DOHH2 (cell line): ENCODE results near the gene SAMD10.

Experiments
- H3F3A ChIP-seq: fragments of 200-600 bp; sonication (generic), shearing (Covaris generic); 2 replicates; pipeline ENCODE4 v1.6.0; 2016; ENCODE audit warnings: antibody characterized with exemption, mild to moderate bottlenecking; ENCODE audit not compliant: control insufficient read depth, insufficient read depth
- H3K27ac ChIP-seq: fragments of 200-600 bp; sonication (generic); 2 replicates; pipeline ENCODE4 v1.5.1; 2014; ENCODE audit warnings: low read depth, mild to moderate bottlenecking, low read length, moderate library complexity
- H3K27me3 ChIP-seq: fragments of 200-600 bp; sonication (generic); 2 replicates; pipeline ENCODE4 v1.6.1; 2014; ENCODE audit warnings: mild to moderate bottlenecking, low read length, mixed read lengths; ENCODE audit not compliant: control insufficient read depth
- H3K36me3 ChIP-seq: fragments of 200-600 bp; sonication (generic); 2 replicates; pipeline ENCODE4 v1.6.1; 2014; ENCODE audit warnings: mild to moderate bottlenecking, low read length, moderate library complexity, mixed read lengths; ENCODE audit not compliant: control insufficient read depth
- H3K4me1 ChIP-seq: fragments of 200-600 bp; sonication (generic); 2 replicates; pipeline ENCODE4 v1.6.1; 2014; ENCODE audit warnings: mild to moderate bottlenecking, low read length, mixed read lengths; ENCODE audit not compliant: control insufficient read depth
- H3K4me2 ChIP-seq: fragments of 200-600 bp; sonication (generic); 2 replicates; pipeline ENCODE4 v1.6.0; 2014; ENCODE audit warnings: mild to moderate bottlenecking, low read length, moderate library complexity
- H3K4me3 ChIP-seq: fragments of 200-600 bp; sonication (generic); 2 replicates; pipeline ENCODE4 v1.5.1; 2014; ENCODE audit warnings: mild to moderate bottlenecking, low read length, mixed read lengths
- H3K79me2 ChIP-seq: fragments of 200-600 bp; sonication (generic); 2 replicates; pipeline ENCODE4 v1.6.1; 2014; ENCODE audit warnings: mild to moderate bottlenecking, low read length, mixed read lengths; ENCODE audit not compliant: control insufficient read depth
- H3K9me2 ChIP-seq: fragments of 200-600 bp; sonication (generic); replicated peaks from 2 replicates; pipeline ENCODE4 v1.6.1; 2014; ENCODE audit warnings: mild to moderate bottlenecking, low read length, mixed read lengths; ENCODE audit not compliant: control insufficient read depth
- H3K9me3 ChIP-seq: fragments of 200-600 bp; sonication (generic); 2 replicates; pipeline ENCODE4 v1.6.1; 2014; ENCODE audit warnings: antibody characterized with exemption, low read length, mixed read lengths; ENCODE audit not compliant: control insufficient read depth, insufficient read depth
- H4K20me1 ChIP-seq: fragments of 200-600 bp; sonication (generic); 2 replicates; pipeline ENCODE4 v1.6.0; 2014; ENCODE audit warnings: low read depth, mild to moderate bottlenecking, antibody characterized with exemption, low read length, moderate library complexity; ENCODE audit not compliant: control insufficient read depth, insufficient read depth
- EZH2phosphoT487 ChIP-seq: fragments of 200-600 bp; sonication (generic); IDR thresholded peaks from 2 replicates; pipeline ENCODE4 v1.6.1; 2017; ENCODE audit warnings: borderline replicate concordance, mild to moderate bottlenecking, antibody characterized with exemption, low read length, moderate library complexity, mixed read lengths
- TF ChIP-seq, protein P1 (sequence below): fragments of 200-600 bp; sonication (generic); IDR thresholded peaks from one replicate; pipeline ENCODE4 v1.5.1; 2014; ENCODE audit warnings: antibody characterized with exemption, mild to moderate bottlenecking, low read depth, low read length; ENCODE audit not compliant: poor library complexity, severe bottlenecking

SAMD10 gene

DNA sequence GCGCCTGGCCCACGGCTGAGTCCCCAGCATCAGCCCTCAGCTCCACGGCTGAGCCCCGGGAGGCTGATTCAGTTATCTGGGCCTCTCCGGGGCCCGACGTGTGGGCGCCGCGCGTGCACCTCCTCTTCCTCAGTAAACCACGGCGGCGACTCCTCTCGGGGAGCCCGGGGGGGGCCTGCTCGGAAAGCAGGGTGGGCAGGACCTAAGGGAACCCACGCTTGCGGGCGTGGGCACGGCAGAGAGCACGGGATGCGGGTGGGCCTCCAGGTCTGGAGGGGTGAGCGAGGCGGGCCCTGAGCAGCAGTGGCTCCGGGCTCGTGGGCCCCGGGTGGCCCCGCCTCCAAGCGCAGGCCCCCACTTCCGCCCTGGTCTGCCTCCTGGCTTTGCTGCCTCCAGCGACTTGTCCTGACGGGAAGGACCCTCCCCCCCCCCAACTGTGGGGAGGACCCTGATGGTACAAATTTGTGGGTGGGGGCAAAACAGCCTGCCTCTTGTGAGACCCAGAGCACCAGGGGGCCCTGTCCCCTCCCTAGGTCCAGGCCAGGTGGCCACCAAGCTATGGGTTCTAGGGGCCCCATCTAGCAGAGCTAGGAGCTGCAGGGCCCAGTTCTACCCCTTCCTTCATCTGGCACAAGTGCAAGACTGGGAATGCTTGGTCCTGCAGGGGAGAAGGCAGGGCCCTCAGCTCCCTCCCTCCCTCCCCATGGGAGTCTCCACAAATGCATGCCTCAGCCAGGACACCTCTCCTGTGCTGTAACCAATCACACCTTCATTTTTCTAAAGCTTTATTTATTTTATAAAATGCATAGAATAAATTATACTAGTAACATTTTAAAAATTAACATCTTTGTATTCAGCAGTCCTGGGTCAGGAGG, 40.1 kb downstream of the SAMD10 start:
- Histone ChIP-seq H3K4me1 (peaks cover 14% of the 10 kb centered on the region), H3K9me3 (no peaks in the 10 kb centered on the region), H3K4me2 (no peak overlapping the region), H3K36me3 (peaks cover 54% of the 10 kb centered on the region), H3F3A (0 out of 2 replicates have a peak, but pooled peaks cover 3% of the 10 kb centered on the region), H3K9me2 (no peaks in the 10 kb centered on the region), H4K20me1 (no peaks in the 10 kb centered on the region), H3K79me2 (peaks cover 6% of the 10 kb centered on the region; the same call in 1 of the 2 replicates), H3K4me3 (no peak overlapping the region), H3K27ac (no peak overlapping the region), H3K27me3 (no peaks in the 10 kb centered on the region)
- no peak for TF ChIP-seq EZH2phosphoT487
- TF ChIP-seq, protein P1, sequence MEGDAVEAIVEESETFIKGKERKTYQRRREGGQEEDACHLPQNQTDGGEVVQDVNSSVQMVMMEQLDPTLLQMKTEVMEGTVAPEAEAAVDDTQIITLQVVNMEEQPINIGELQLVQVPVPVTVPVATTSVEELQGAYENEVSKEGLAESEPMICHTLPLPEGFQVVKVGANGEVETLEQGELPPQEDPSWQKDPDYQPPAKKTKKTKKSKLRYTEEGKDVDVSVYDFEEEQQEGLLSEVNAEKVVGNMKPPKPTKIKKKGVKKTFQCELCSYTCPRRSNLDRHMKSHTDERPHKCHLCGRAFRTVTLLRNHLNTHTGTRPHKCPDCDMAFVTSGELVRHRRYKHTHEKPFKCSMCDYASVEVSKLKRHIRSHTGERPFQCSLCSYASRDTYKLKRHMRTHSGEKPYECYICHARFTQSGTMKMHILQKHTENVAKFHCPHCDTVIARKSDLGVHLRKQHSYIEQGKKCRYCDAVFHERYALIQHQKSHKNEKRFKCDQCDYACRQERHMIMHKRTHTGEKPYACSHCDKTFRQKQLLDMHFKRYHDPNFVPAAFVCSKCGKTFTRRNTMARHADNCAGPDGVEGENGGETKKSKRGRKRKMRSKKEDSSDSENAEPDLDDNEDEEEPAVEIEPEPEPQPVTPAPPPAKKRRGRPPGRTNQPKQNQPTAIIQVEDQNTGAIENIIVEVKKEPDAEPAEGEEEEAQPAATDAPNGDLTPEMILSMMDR, result no peak

GRCh38 chr20:63937596-63937995, 41.8 kb downstream of the SAMD10 start:
- Histone ChIP-seq H3K9me2 (no peaks in the 10 kb centered on the region), H3K27me3 (no peaks in the 10 kb centered on the region), H3K4me3 (no peak overlapping the region), H3F3A (0 out of 2 replicates have a peak, but pooled peaks cover 3% of the 10 kb centered on the region), H3K27ac (no peak overlapping the region), H3K79me2 (peaks cover 6% of the 10 kb centered on the region; the same call in 1 of the 2 replicates), H3K4me2 (no peak overlapping the region), H3K4me1 (peaks cover 14% of the 10 kb centered on the region), H3K9me3 (no peaks in the 10 kb centered on the region), H3K36me3 (peaks cover 50% of the 10 kb centered on the region), H4K20me1 (no peaks in the 10 kb centered on the region)
- TF ChIP-seq, protein P1, result no peak
- TF ChIP-seq EZH2phosphoT487, result no peak

GRCh38 chr20:63935447-63935846, 44.0 kb downstream of the SAMD10 start:
- H3K9me2 ChIP-seq, result no peaks in the 10 kb centered on the region
- no peak overlapping the region for H3K4me3 ChIP-seq
- H3F3A ChIP-seq, result 0 out of 2 replicates have a peak, but pooled peaks cover 3% of the 10 kb centered on the region
- H3K36me3 ChIP-seq, result peaks cover 59% of the 10 kb centered on the region
- no peak overlapping the region for H3K27ac ChIP-seq
- H4K20me1 ChIP-seq, result no peaks in the 10 kb centered on the region
- TF ChIP-seq EZH2phosphoT487, result no peak
- TF ChIP-seq, protein P1, result no peak
- H3K9me3 ChIP-seq, result no peaks in the 10 kb centered on the region
- no peaks in the 10 kb centered on the region for H3K4me1 ChIP-seq
- H3K79me2 ChIP-seq, result peaks cover 4% of the 10 kb centered on the region; the same call in 1 of the 2 replicates
- H3K27me3 ChIP-seq, result no peaks in the 10 kb centered on the region
- H3K4me2 ChIP-seq, result no peak overlapping the region
